Measurements from ENCODE around the gene HMX2. TPM values are rescaled to one million over a fixed set of nuclear protein-coding genes. Genes with fewer than 3 reads are reported as not detected.

Gene HMX2
- total RNA-seq, 1 experiment from 2014 or later, result not detected

Other genes with a start within 250 kb of the HMX2 start
- not detected for gene FAM24A, start 237.5 kb upstream of the HMX2 start, total RNA-seq (2021; ENCODE audit: unreplicated experiment)
- 16.2 TPM for gene C10orf88, start 193.9 kb upstream of the HMX2 start, total RNA-seq (2021; ENCODE audit: unreplicated experiment)
- gene PSTK, start 167.7 kb upstream of the HMX2 start, total RNA-seq (2021; ENCODE audit: unreplicated experiment), result 4.4 TPM
- 17.1 TPM for gene IKZF5, start 139.3 kb upstream of the HMX2 start, total RNA-seq (2021; ENCODE audit: unreplicated experiment)
- 33.3 TPM for gene ACADSB, start 139.1 kb upstream of the HMX2 start, total RNA-seq (2021; ENCODE audit: unreplicated experiment)
- gene HMX3, start 12.2 kb upstream of the HMX2 start, total RNA-seq (2021; ENCODE audit: unreplicated experiment), result not detected
- 271 TPM for gene BUB3, start 6.3 kb downstream of the HMX2 start, total RNA-seq (2021; ENCODE audit: unreplicated experiment)